Memory B cell (primary cell): ENCODE results near the gene WWP2.
"Not testable (repeated sequence)": the region's sequence is repeated elsewhere in the genome, so short reads cannot be mapped to it uniquely, and the experiment has no call there.

ENCODE experiments used
- ATAC-seq: fragments of 150-1000 bp; cut with Tn5 transposase; 2 replicates; pipeline ENCODE4 v1.10.0; 2021; ENCODE audit warnings: low read depth, mild to moderate bottlenecking, moderate library complexity
- DNase-seq, 2 donors: peaks; one replicate each; pipeline ENCODE4 v3.0.0; 2022; ENCODE audit warnings: low spot score in 2 of 2
- H3K27ac Mint-ChIP-seq: one replicate; pipeline ENCODE4 v1.8.0; 2022; ENCODE audit warnings: mild to moderate bottlenecking, moderate library complexity, mixed read lengths
- H3K27me3 Mint-ChIP-seq: one replicate; pipeline ENCODE4 v1.8.0; 2022; ENCODE audit warnings: mixed read lengths
- H3K36me3 Mint-ChIP-seq: one replicate; pipeline ENCODE4 v1.8.0; 2022; ENCODE audit warnings: mild to moderate bottlenecking, mixed read lengths
- H3K4me1 Mint-ChIP-seq: one replicate; pipeline ENCODE4 v1.8.0; 2022; ENCODE audit warnings: mixed read lengths
- H3K4me3 Mint-ChIP-seq: one replicate; pipeline ENCODE4 v1.8.0; 2022; ENCODE audit warnings: mild to moderate bottlenecking, moderate library complexity, mixed read lengths
- H3K9me3 Mint-ChIP-seq: one replicate; pipeline ENCODE4 v1.8.0; 2022; ENCODE audit warnings: mixed read lengths

The WWP2 gene

GRCh38 chr16:69761983-69762813 lies at the start of gene WWP2:
WWP2 (plus strand) TSS chr16:69762332; CDS start chr16:69787011, 24,679 bp downstream.
- peak; percentile 76 for ATAC-seq
- Mint-ChIP-seq H3K27me3 (no peaks in the 10 kb centered on the region), H3K27ac (peak within 1 kb of the TSS; percentile 98), H3K9me3 (no peaks in the 10 kb centered on the region), H3K36me3 (peaks cover 9% of the 10 kb centered on the region), H3K4me3 (peak within 1 kb of the TSS; percentile 88), H3K4me1 (peaks cover 16% of the 10 kb centered on the region)
- peak; percentile 69 to 75 for DNase-seq

- Mint-ChIP-seq H3K4me1 (no peaks in the 10 kb centered on the region), H3K9me3 (no peaks in the 10 kb centered on the region), H3K27me3 (no peaks in the 10 kb centered on the region), H3K27ac (no peak overlapping the region), H3K4me3 (no peak overlapping the region), H3K36me3 (no peaks in the 10 kb centered on the region)
- ATAC-seq, result no peak
- DNase-seq, result no peak
Observed at GRCh38 chr16:69712914-69713581, 49.1 kb upstream of the WWP2 start.

GRCh38 chr16:69717066-69717465 lies 45.1 kb upstream of the WWP2 start:
- Mint-ChIP-seq H3K9me3 (no peaks in the 10 kb centered on the region), H3K36me3 (no peaks in the 10 kb centered on the region), H3K4me3 (no peak overlapping the region), H3K4me1 (no peaks in the 10 kb centered on the region), H3K27ac (no peak overlapping the region), H3K27me3 (no peaks in the 10 kb centered on the region)
- ATAC-seq (no peak), DNase-seq (no peak)

GRCh38 chr16:69718111-69718764 lies 43.9 kb upstream of the WWP2 start:
- ATAC-seq (no peak), DNase-seq (no peak)
- H3K9me3 Mint-ChIP-seq, result no peaks in the 10 kb centered on the region
- no peak overlapping the region for H3K4me3 Mint-ChIP-seq
- H3K4me1 Mint-ChIP-seq, result no peaks in the 10 kb centered on the region
- H3K27me3 Mint-ChIP-seq, result no peaks in the 10 kb centered on the region
- no peaks in the 10 kb centered on the region for H3K36me3 Mint-ChIP-seq
- H3K27ac Mint-ChIP-seq, result no peak overlapping the region

- Mint-ChIP-seq H3K4me3 (no peak overlapping the region), H3K27me3 (no peaks in the 10 kb centered on the region), H3K4me1 (peaks cover 3% of the 10 kb centered on the region), H3K36me3 (no peaks in the 10 kb centered on the region), H3K9me3 (no peaks in the 10 kb centered on the region), H3K27ac (no peak overlapping the region)
- no peak for ATAC-seq
- DNase-seq, result no peak
Observed at GRCh38 chr16:69720822-69721430, 41.2 kb upstream of the WWP2 start.

- Mint-ChIP-seq H3K27me3 (no peaks in the 10 kb centered on the region), H3K27ac (no peak overlapping the region), H3K4me3 (no peak overlapping the region), H3K36me3 (no peaks in the 10 kb centered on the region), H3K4me1 (peaks cover 4% of the 10 kb centered on the region), H3K9me3 (no peaks in the 10 kb centered on the region)
- DNase-seq (no peak), ATAC-seq (no peak)
Observed at GRCh38 chr16:69721441-69721957, 40.6 kb upstream of the WWP2 start.

- H3K4me1 Mint-ChIP-seq, result peaks cover 11% of the 10 kb centered on the region
- H3K27me3 Mint-ChIP-seq, result no peaks in the 10 kb centered on the region
- no peak overlapping the region for H3K4me3 Mint-ChIP-seq
- H3K36me3 Mint-ChIP-seq, result no peaks in the 10 kb centered on the region
- no peaks in the 10 kb centered on the region for H3K9me3 Mint-ChIP-seq
- ATAC-seq (no peak), DNase-seq (no peak)
- H3K27ac Mint-ChIP-seq, result no peak overlapping the region
Observed at GRCh38 chr16:69724414-69724873, 37.7 kb upstream of the WWP2 start.

- no peaks in the 10 kb centered on the region for H3K36me3 Mint-ChIP-seq
- H3K4me3 Mint-ChIP-seq, result peak overlapping the region; percentile 91
- ATAC-seq (no peak), DNase-seq (no peak)
- no peaks in the 10 kb centered on the region for H3K27me3 Mint-ChIP-seq
- H3K27ac Mint-ChIP-seq, result no peak overlapping the region
- peaks cover 11% of the 10 kb centered on the region for H3K4me1 Mint-ChIP-seq
- H3K9me3 Mint-ChIP-seq, result no peaks in the 10 kb centered on the region
Observed at GRCh38 chr16:69724981-69725479, 37.1 kb upstream of the WWP2 start.

GRCh38 chr16:69725480-69726312 lies 36.4 kb upstream of the WWP2 start:
- Mint-ChIP-seq H3K4me1 (peaks cover 11% of the 10 kb centered on the region), H3K9me3 (no peaks in the 10 kb centered on the region), H3K36me3 (no peaks in the 10 kb centered on the region), H3K27ac (peak overlapping the region; percentile 78), H3K27me3 (no peaks in the 10 kb centered on the region), H3K4me3 (peak overlapping the region; percentile 91)
- ATAC-seq (no peak), DNase-seq (no peak)

- Mint-ChIP-seq H3K4me1 (peaks cover 11% of the 10 kb centered on the region), H3K27ac (peak within 1 kb of the TSS; percentile 78), H3K27me3 (no peaks in the 10 kb centered on the region), H3K9me3 (no peaks in the 10 kb centered on the region), H3K36me3 (no peaks in the 10 kb centered on the region), H3K4me3 (peak within 1 kb of the TSS; percentile 91)
- ATAC-seq (peak; percentile 99), DNase-seq (peak; percentile 76 to 80)
Observed at GRCh38 chr16:69726313-69727060, 35.6 kb upstream of the WWP2 start, which contains the start of gene NQO1. NQO1 (minus strand) TSS chr16:69726560; CDS start chr16:69726439, 121 bp downstream.

GRCh38 chr16:69727916-69728270 lies 34.2 kb upstream of the WWP2 start:
- no peak for ATAC-seq
- no peak overlapping the region for H3K27ac Mint-ChIP-seq
- no peaks in the 10 kb centered on the region for H3K9me3 Mint-ChIP-seq
- no peak for DNase-seq
- no peaks in the 10 kb centered on the region for H3K27me3 Mint-ChIP-seq
- H3K36me3 Mint-ChIP-seq, result no peaks in the 10 kb centered on the region
- H3K4me3 Mint-ChIP-seq, result no peak overlapping the region
- H3K4me1 Mint-ChIP-seq, result peaks cover 11% of the 10 kb centered on the region

- H3K9me3 Mint-ChIP-seq, H3K4me3 Mint-ChIP-seq, ATAC-seq, H3K36me3 Mint-ChIP-seq, H3K27me3 Mint-ChIP-seq, DNase-seq, H3K27ac Mint-ChIP-seq: not testable (repeated sequence)
- peaks cover 11% of the 10 kb centered on the region for H3K4me1 Mint-ChIP-seq
Observed at GRCh38 chr16:69729030-69729429, 33.1 kb upstream of the WWP2 start.
